HepG2 (cell line): ENCODE data around the gene KLHDC2. TPM values are rescaled to one million over a fixed set of nuclear protein-coding genes. Genes with fewer than 3 reads are reported as not detected.

Experiments
- ARNTL ChIP-seq: sonication (generic); formaldehyde crosslinking; IDR thresholded peaks from 2 replicates; pipeline ENCODE4 v1.4.0; 2020; ENCODE audit warnings: mild to moderate bottlenecking, missing genetic modification reagents
- ATAD3A ChIP-seq: sonication (generic); formaldehyde crosslinking; IDR thresholded peaks from 2 replicates; pipeline ENCODE4 v1.4.0; 2020; ENCODE audit warnings: missing genetic modification reagents
- FOXJ3 ChIP-seq: sonication (generic); formaldehyde crosslinking; IDR thresholded peaks from 2 replicates; pipeline ENCODE4 v1.4.0; 2020; ENCODE audit warnings: missing genetic modification reagents, mild to moderate bottlenecking, borderline replicate concordance
- HMG20B ChIP-seq: conservative IDR thresholded peaks from 2 replicates; pipeline ENCODE4 v1.6.1; 2016; ENCODE audit warnings: missing genetic modification reagents, missing compliant biosample characterization
- LCORL ChIP-seq, 2 experiments: fragments of 450-650 bp in 1 of 2; sonication (generic) in 1 of 2; formaldehyde crosslinking in 1 of 2; IDR thresholded peaks; 2 replicates each; pipeline versions ENCODE4 v1.5.0 to v1.6.1; 2017 to 2020; ENCODE audit warnings: antibody characterized with exemption in 1 of 2, missing genetic modification reagents in 1 of 2
- NR2F1 ChIP-seq, 2 experiments: fragments of 450-650 bp in 1 of 2; formaldehyde crosslinking in 1 of 2; IDR thresholded peaks; 2 replicates each; pipeline versions ENCODE4 v1.5.0 to v1.6.1; 2016 to 2020; ENCODE audit warnings: mild to moderate bottlenecking in 1 of 2, missing compliant biosample characterization in 1 of 2, missing genetic modification reagents in 1 of 2, moderate library complexity in 1 of 2
- POLR2AphosphoS5 ChIP-seq: IDR thresholded peaks from 2 replicates; pipeline ENCODE4 v1.6.1; 2012; ENCODE audit warnings: low read depth, low read length
- SCMH1 ChIP-seq: sonication (generic); formaldehyde crosslinking; IDR thresholded peaks from 2 replicates; pipeline ENCODE4 v1.9.0; 2021; ENCODE audit warnings: missing genetic modification reagents, mild to moderate bottlenecking, borderline replicate concordance
- TSC22D2 ChIP-seq: sonication (generic); formaldehyde crosslinking; IDR thresholded peaks from 2 replicates; pipeline ENCODE4 v1.5.1; 2020; ENCODE audit warnings: missing genetic modification reagents, mild to moderate bottlenecking, borderline replicate concordance
- ZNF10 ChIP-seq: sonication (generic); formaldehyde crosslinking; IDR thresholded peaks from 2 replicates; pipeline ENCODE4 v1.4.0; 2020; ENCODE audit warnings: mild to moderate bottlenecking, low read depth, missing genetic modification reagents, borderline replicate concordance
- ZNF234 ChIP-seq: sonication (generic); formaldehyde crosslinking; conservative IDR thresholded peaks from 2 replicates; pipeline ENCODE4 v1.5.1; 2020; ENCODE audit warnings: mild to moderate bottlenecking, missing genetic modification reagents
- ZNF24 ChIP-seq: fragments of 450-650 bp; IDR thresholded peaks from 2 replicates; pipeline ENCODE4 v1.6.1; 2017; ENCODE audit warnings: antibody characterized with exemption, mild to moderate bottlenecking
- ZNF343 ChIP-seq: sonication (generic); formaldehyde crosslinking; IDR thresholded peaks from 2 replicates; pipeline ENCODE4 v1.4.0; 2020; ENCODE audit warnings: mild to moderate bottlenecking, missing genetic modification reagents
- ZNF678 ChIP-seq: sonication (generic); formaldehyde crosslinking; IDR thresholded peaks from 2 replicates; pipeline ENCODE4 v1.4.0; 2020; ENCODE audit warnings: mild to moderate bottlenecking, missing genetic modification reagents
- polyA plus RNA-seq, 8 experiments: library from polyadenylated mRNA; depleted of rRNA in 3 of 8; stranded (reverse) in 7 of 8; unstranded in 1 of 8; fragments of >200 nt; fragmentation: Illumina TruSeq in 4 of 8; extraction: Trizol in 4 of 8; gene quantifications; 2 replicates each; pipeline versions ENCODE4 v1.2.1 to v1.2.3, GENCODE V29; 2011 to 2016; ENCODE audit warnings: low read depth in 4 of 8, missing spikeins in 1 of 8, mixed read lengths in 1 of 8; ENCODE audit not compliant: insufficient read depth in 1 of 8
- total RNA-seq, 5 experiments: library from RNA; depleted of rRNA; stranded (reverse); fragments of >200 nt; fragmentation: Illumina TruSeq; extraction: Trizol; gene quantifications; 2 replicates each; pipeline ENCODE4 v1.2.3, GENCODE V29; 2016; ENCODE audit warnings: low read depth in 1 of 5
- TF ChIP-seq, protein P1 (sequence below): sonication (generic); formaldehyde crosslinking; IDR thresholded peaks from 2 replicates; pipeline ENCODE4 v1.5.0; 2020; ENCODE audit warnings: missing genetic modification reagents, mild to moderate bottlenecking, borderline replicate concordance
- TF ChIP-seq, protein P2 (sequence below): sonication (generic); formaldehyde crosslinking; IDR thresholded peaks from 2 replicates; pipeline ENCODE4 v1.8.0; 2022; ENCODE audit warnings: missing genetic modification reagents, low read depth, mild to moderate bottlenecking, borderline replicate concordance
- TF ChIP-seq, protein P3 (sequence below): sonication (generic); formaldehyde crosslinking; IDR thresholded peaks from 2 replicates; pipeline ENCODE4 v1.5.0; 2020; ENCODE audit warnings: mild to moderate bottlenecking, missing genetic modification reagents, moderate library complexity
- TF ChIP-seq, protein P4 (sequence below): IDR thresholded peaks from 2 replicates; pipeline ENCODE4 v1.6.1; 2018; ENCODE audit warnings: missing genetic modification reagents
- TF ChIP-seq, protein P5 (sequence below), 2 experiments: fragments of 450-650 bp in 1 of 2; sonication (generic) in 1 of 2; formaldehyde crosslinking; IDR thresholded peaks; 2 replicates each; pipeline versions ENCODE4 v1.5.0 to v1.8.0; 2020 to 2022; ENCODE audit warnings: mild to moderate bottlenecking in 1 of 2, missing genetic modification reagents in 1 of 2
- TF ChIP-seq, protein P6 (sequence below): sonication (generic); formaldehyde crosslinking; IDR thresholded peaks from 2 replicates; pipeline ENCODE4 v1.4.0; 2020; ENCODE audit warnings: missing genetic modification reagents, mild to moderate bottlenecking, borderline replicate concordance

KLHDC2 gene
- total and polyA plus RNA-seq, 2 of the 13 experiments (the other 11 are each of a cell fraction or from before 2014, with no cell fraction given), result 95.5 to 170 TPM

DNA sequence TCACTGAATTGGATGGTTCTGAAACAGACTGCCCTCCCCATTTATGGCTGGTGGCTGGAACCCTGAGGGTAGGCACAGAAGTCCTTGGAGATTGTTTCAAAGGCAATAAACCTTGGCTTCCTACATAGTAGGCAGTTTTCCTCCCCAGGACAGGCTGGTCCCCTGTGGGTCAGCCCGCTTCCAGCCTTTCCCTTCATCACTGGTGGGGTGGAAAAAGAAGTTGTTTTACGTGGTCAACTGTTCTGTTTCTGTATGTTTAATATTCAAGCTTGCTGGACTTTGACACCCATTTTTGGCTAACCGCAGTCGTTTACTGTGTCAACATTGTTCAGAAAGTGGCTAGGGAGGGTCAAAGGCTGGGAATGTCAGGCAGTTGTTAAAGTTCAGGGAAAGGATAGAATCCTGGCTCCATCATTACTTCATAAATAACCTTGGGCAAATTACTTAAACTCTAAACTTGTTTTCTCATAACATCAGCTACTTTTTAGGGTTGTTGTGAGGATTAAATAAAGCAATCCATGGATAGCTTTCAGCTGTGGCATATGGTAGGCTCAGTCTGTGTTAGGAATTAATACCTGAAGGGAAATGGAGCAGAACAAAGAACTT, 2.4 kb downstream of the KLHDC2 start (continued):
- peak; percentile 42 to 87; a peak in 3 of 4 replicates for TF ChIP-seq NR2F1 (CRISPR knock-in tag; IDR thresholded peaks at IDR 0.05)
- no peak for TF ChIP-seq ZNF678
- TF ChIP-seq LCORL (IDR thresholded peaks at IDR 0.05), result peak; percentile 84; the same call in 1 of the 2 replicates
- TF ChIP-seq LCORL (CRISPR knock-in tag; IDR thresholded peaks at IDR 0.05), result peak; percentile 95
- peak; percentile 82; the same call in 1 of the 2 replicates for TF ChIP-seq FOXJ3
- TF ChIP-seq POLR2AphosphoS5, result peak; percentile 91
- TF ChIP-seq TSC22D2 (CRISPR knock-in tag), result no peak
- no peak for TF ChIP-seq ATAD3A (CRISPR knock-in tag)
- TF ChIP-seq, protein P1, sequence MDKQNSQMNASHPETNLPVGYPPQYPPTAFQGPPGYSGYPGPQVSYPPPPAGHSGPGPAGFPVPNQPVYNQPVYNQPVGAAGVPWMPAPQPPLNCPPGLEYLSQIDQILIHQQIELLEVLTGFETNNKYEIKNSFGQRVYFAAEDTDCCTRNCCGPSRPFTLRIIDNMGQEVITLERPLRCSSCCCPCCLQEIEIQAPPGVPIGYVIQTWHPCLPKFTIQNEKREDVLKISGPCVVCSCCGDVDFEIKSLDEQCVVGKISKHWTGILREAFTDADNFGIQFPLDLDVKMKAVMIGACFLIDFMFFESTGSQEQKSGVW (CRISPR knock-in tag), result no peak
- TF ChIP-seq, protein P2, sequence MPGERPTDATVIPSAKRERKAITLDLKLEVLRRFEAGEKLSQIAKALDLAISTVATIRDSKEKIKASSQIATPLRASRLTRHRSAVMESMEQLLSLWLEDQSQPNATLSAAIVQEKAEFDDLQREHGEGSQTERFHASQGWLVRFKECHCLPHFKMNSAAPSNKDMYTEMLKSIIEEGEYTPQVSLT (CRISPR knock-in tag), result no peak
- TF ChIP-seq, protein P3, sequence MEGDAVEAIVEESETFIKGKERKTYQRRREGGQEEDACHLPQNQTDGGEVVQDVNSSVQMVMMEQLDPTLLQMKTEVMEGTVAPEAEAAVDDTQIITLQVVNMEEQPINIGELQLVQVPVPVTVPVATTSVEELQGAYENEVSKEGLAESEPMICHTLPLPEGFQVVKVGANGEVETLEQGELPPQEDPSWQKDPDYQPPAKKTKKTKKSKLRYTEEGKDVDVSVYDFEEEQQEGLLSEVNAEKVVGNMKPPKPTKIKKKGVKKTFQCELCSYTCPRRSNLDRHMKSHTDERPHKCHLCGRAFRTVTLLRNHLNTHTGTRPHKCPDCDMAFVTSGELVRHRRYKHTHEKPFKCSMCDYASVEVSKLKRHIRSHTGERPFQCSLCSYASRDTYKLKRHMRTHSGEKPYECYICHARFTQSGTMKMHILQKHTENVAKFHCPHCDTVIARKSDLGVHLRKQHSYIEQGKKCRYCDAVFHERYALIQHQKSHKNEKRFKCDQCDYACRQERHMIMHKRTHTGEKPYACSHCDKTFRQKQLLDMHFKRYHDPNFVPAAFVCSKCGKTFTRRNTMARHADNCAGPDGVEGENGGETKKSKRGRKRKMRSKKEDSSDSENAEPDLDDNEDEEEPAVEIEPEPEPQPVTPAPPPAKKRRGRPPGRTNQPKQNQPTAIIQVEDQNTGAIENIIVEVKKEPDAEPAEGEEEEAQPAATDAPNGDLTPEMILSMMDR (CRISPR knock-in tag), result no peak
- peak; percentile 84 for TF ChIP-seq ZNF24
- no peak for TF ChIP-seq ARNTL (CRISPR knock-in tag)
- no peak for TF ChIP-seq SCMH1
- TF ChIP-seq ZNF234 (CRISPR knock-in tag), result no peak
- TF ChIP-seq ZNF10 (CRISPR knock-in tag), result no peak
- TF ChIP-seq, protein P4, sequence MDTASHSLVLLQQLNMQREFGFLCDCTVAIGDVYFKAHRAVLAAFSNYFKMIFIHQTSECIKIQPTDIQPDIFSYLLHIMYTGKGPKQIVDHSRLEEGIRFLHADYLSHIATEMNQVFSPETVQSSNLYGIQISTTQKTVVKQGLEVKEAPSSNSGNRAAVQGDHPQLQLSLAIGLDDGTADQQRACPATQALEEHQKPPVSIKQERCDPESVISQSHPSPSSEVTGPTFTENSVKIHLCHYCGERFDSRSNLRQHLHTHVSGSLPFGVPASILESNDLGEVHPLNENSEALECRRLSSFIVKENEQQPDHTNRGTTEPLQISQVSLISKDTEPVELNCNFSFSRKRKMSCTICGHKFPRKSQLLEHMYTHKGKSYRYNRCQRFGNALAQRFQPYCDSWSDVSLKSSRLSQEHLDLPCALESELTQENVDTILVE (CRISPR knock-in tag), result no peak; the same call in 1 of the 2 replicates
- TF ChIP-seq, protein P5, sequence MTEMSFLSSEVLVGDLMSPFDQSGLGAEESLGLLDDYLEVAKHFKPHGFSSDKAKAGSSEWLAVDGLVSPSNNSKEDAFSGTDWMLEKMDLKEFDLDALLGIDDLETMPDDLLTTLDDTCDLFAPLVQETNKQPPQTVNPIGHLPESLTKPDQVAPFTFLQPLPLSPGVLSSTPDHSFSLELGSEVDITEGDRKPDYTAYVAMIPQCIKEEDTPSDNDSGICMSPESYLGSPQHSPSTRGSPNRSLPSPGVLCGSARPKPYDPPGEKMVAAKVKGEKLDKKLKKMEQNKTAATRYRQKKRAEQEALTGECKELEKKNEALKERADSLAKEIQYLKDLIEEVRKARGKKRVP (CRISPR knock-in tag; IDR thresholded peaks at IDR 0.05), result peak in 1 of 2 experiments; percentile 59; a peak in 1 of 4 replicates
- 0 out of 2 replicates have a peak, but pooled peaks have one; percentile 47 for TF ChIP-seq ZNF343 (CRISPR knock-in tag)
- TF ChIP-seq, protein P6, sequence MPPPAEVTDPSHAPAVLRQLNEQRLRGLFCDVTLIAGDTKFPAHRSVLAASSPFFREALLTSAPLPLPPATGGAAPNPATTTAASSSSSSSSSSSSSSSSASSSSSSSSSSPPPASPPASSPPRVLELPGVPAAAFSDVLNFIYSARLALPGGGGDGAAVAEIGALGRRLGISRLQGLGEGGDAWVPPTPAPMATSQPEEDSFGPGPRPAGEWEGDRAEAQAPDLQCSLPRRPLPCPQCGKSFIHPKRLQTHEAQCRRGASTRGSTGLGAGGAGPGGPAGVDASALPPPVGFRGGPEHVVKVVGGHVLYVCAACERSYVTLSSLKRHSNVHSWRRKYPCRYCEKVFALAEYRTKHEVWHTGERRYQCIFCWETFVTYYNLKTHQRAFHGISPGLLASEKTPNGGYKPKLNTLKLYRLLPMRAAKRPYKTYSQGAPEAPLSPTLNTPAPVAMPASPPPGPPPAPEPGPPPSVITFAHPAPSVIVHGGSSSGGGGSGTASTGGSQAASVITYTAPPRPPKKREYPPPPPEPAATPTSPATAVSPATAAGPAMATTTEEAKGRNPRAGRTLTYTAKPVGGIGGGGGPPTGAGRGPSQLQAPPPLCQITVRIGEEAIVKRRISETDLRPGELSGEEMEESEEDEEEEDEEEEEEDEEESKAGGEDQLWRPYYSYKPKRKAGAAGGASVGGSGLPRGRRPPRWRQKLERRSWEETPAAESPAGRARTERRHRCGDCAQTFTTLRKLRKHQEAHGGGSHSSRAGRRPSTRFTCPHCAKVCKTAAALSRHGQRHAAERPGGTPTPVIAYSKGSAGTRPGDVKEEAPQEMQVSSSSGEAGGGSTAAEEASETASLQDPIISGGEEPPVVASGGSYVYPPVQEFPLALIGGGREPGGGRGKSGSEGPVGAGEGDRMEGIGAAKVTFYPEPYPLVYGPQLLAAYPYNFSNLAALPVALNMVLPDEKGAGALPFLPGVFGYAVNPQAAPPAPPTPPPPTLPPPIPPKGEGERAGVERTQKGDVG, result no peak
- peak; percentile 86 for TF ChIP-seq HMG20B (CRISPR knock-in tag)
